Measurements from ENCODE around the gene CEP131. TPM values are rescaled to one million over a fixed set of nuclear protein-coding genes. Genes with fewer than 3 reads are reported as not detected.

CEP131 gene
- total and polyA plus RNA-seq, 7 donors = 1.8 to 11.6 (median 5.0) TPM

DNA sequence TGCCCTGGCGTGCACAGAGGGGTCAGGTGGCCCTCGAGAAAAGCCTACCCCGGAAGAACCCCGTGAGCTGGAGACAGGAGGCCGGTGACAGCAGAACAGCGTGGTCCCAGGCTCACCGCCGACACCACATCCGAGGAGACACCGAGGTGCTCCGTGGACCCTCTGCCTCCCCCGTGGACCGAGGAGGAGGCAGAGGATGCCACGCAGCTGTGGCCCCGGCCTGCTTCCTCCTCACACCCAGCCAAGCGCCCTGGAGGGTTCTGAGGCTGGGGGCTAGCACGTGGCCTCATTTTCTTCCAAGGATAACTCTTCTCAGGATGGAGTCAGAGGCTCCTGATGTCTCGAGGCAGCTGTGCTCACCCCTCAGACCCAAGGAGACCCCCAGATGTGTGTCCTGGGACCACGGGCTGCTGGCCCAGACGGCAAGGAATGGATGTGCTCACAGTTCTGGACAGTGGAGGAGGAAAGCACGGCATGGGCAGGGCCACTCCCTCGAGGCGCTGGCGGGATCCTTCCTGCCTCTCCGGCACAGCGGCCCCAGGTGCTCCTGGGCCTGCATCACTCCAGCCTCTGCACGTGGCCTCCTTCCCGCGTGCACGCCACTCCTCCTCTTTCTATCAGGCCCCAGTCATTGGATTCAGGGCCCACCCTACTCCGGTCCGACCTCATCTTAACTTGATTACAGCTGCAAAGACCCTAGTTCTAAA is 61.9 kb downstream of the CEP131 start:
- no peak overlapping the region for H3K27ac ChIP-seq
- no peaks in the 10 kb centered on the region for H3K9me3 ChIP-seq
- peaks cover 0 to 5% (median 4%) of the 10 kb centered on the region in 4 donors for H3K4me1 ChIP-seq
- no peaks in the 10 kb centered on the region for H3K36me3 ChIP-seq
- intact Hi-C loops (cut with DNase I) = no loop called here
- TF ChIP-seq EP300 (IDR thresholded peaks at IDR 0.05) = no peak
- TF ChIP-seq, protein P1, sequence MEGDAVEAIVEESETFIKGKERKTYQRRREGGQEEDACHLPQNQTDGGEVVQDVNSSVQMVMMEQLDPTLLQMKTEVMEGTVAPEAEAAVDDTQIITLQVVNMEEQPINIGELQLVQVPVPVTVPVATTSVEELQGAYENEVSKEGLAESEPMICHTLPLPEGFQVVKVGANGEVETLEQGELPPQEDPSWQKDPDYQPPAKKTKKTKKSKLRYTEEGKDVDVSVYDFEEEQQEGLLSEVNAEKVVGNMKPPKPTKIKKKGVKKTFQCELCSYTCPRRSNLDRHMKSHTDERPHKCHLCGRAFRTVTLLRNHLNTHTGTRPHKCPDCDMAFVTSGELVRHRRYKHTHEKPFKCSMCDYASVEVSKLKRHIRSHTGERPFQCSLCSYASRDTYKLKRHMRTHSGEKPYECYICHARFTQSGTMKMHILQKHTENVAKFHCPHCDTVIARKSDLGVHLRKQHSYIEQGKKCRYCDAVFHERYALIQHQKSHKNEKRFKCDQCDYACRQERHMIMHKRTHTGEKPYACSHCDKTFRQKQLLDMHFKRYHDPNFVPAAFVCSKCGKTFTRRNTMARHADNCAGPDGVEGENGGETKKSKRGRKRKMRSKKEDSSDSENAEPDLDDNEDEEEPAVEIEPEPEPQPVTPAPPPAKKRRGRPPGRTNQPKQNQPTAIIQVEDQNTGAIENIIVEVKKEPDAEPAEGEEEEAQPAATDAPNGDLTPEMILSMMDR (IDR thresholded peaks at IDR 0.05) = no peak
- no peak for TF ChIP-seq POLR2A (IDR thresholded peaks at IDR 0.05)
- TF ChIP-seq POLR2AphosphoS5 (IDR thresholded peaks at IDR 0.05) = no peak
- WGBS, 2 donors = 51 to 72% methylated on average over 32 of the region's 32 CpGs
- peaks cover 0 to 19% (median 4%) of the 10 kb centered on the region in 3 donors for H3K27me3 ChIP-seq
- no peak for DNase-seq
- no peak overlapping the region for H3K4me3 ChIP-seq

DNA sequence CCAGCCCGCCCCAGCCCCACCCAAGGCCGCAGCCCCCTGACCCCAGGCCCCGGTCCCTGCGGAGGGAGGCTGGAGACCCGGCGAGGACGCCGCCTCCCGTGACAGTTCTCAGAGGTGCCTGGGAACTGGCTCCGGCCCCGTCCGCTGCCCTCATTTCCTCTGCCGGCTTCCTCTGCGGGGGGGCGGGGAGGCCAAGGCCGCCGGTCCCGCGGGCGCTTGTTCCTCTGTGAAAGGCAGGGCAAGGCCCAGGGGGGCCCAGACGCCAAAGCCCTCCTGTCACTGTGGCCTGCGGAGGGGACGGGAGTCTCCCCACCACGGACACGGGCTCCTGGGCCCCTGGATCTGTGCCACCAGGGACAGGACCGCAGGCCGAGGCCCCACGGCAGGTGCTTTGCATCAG is 62.5 kb downstream of the CEP131 start:
- Histone ChIP-seq H3K4me1 (peaks cover 0 to under 1% (median 0%) of the 10 kb centered on the region in 4 donors), H3K27ac (no peak overlapping the region), H3K9me3 (no peaks in the 10 kb centered on the region), H3K27me3 (peaks cover 0 to 14% (median 0%) of the 10 kb centered on the region in 3 donors), H3K4me3 (peak overlapping the region in 3 of 4 donors; percentile 14 to 33 (median 30)), H3K36me3 (no peaks in the 10 kb centered on the region)
- TF ChIP-seq EP300 (IDR thresholded peaks at IDR 0.05) = no peak
- TF ChIP-seq POLR2AphosphoS5 (IDR thresholded peaks at IDR 0.05) = peak in 1 of 4 donors; percentile 12
- DNase-seq = peak; percentile 71
- WGBS, 2 donors = 34 to 46% methylated on average over 28 of the region's 28 CpGs
- intact Hi-C loops (cut with DNase I) = no loop called here

DNA sequence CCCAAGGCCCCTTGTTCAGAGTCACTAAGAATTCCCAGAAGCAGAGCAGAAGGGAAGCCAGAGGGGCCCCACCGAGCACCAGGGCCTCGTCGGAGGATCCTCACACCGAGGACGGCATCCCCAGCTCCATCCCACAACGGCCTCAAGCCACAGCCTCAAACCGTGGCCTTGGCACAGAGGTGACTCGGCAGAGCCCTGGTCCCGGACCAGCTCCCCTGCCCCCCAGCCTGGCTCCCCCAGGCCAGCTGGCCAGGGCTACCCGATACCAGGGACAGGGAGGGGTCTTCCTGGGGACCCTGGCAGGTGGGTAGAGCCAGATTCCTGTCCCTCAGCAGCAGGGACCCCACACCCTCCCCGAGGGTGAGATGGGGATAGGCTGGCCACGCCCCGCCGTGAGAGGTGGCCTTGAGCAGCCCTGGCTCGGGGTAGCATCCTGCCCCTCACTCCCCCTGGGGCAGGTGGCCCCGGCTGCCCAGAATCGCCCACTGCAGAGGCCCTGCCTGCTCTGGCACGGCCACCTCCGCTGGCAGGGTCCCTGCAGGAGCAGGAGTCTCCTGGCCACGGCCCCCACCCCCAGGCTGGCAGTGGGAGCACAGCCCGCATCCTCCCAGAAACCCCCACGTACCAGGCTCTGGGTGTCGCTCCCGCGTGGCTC is 63.0 kb downstream of the CEP131 start:
- Histone ChIP-seq H3K9me3 (no peaks in the 10 kb centered on the region), H3K27me3 (peaks cover 0 to 13% (median 0%) of the 10 kb centered on the region in 3 donors), H3K27ac (no peak overlapping the region), H3K36me3 (no peaks in the 10 kb centered on the region), H3K4me1 (no peaks in the 10 kb centered on the region), H3K4me3 (peak overlapping the region in 3 of 4 donors; percentile 14 to 33 (median 30))
- no peak for TF ChIP-seq EP300 (IDR thresholded peaks at IDR 0.05)
- TF ChIP-seq POLR2A (IDR thresholded peaks at IDR 0.05) = no peak
- TF ChIP-seq POLR2AphosphoS5 (IDR thresholded peaks at IDR 0.05) = no peak
- TF ChIP-seq, protein P1 (IDR thresholded peaks at IDR 0.05) = no peak
- intact Hi-C loops (cut with DNase I) = no loop called here
- DNase-seq = no peak
- WGBS, 2 donors = 63 to 68% methylated on average over 25 of the region's 25 CpGs

DNA sequence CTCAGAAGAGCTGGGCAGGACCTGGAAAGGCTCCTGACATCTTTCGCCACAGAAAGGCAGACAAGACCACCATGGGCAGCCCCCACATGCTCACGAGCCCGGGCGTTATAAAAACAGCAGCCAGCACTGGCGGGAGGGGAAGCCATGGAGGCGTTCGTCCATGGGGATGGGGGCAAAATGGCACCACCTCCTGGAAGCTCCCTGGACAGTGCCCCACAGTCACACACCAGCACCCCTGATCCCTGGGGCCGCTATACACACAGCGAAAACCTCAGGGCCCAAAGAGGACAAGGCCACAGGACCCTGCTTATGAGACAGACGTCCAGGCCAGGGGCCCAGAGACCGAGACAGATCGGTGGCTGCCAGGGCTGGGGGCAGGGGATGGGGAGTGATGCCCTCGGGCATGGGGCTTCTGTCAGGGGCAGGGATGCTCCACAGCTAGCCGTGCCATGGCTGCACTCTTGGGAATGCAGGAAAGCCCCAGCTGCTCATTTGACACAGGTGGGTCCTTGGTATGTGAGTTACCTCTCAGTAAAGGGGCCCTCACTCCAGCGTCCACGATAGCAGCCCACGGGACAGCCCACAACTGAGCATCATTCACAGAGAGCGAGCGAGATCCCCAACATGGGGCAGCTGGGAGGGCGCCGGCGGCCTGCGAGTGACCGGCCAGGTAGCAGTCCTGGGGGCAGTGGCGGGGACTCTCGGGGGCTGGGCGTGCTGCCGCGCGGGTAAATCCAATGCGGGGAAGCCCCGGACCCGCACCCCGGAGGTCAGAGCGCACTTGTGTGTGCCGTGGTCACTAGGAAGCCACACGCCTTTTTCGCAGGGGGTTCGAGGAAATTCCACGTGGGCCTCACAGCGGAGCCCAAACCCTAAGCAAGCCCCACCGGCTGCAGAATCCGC is 63.8 kb downstream of the CEP131 start:
- no peak overlapping the region for H3K27ac ChIP-seq
- 87 to 90% methylated on average over 43 of the region's 43 CpGs for WGBS, 2 donors
- no peaks in the 10 kb centered on the region for H3K9me3 ChIP-seq
- DNase-seq = no peak
- H3K4me3 ChIP-seq = no peak overlapping the region
- intact Hi-C loops (cut with DNase I) = no loop called here
- H3K36me3 ChIP-seq = no peaks in the 10 kb centered on the region
- TF ChIP-seq POLR2AphosphoS5 (IDR thresholded peaks at IDR 0.05) = no peak
- TF ChIP-seq POLR2A (IDR thresholded peaks at IDR 0.05) = no peak
- TF ChIP-seq EP300 (IDR thresholded peaks at IDR 0.05) = no peak
- TF ChIP-seq, protein P1 (IDR thresholded peaks at IDR 0.05) = no peak
- peaks cover 0 to 11% (median 0%) of the 10 kb centered on the region in 3 donors for H3K27me3 ChIP-seq
- H3K4me1 ChIP-seq = no peaks in the 10 kb centered on the region

Measured in sigmoid colon (tissue), 7 donors.